Right lobe of liver (tissue), 4 donors: ENCODE results near the gene FGF7.

ENCODE experiments used
- POLR2A ChIP-seq: fragments of 450-650 bp; IDR thresholded peaks from one replicate; pipeline ENCODE4 v1.6.1; 2017; ENCODE audit warnings: antibody characterized with exemption, mild to moderate bottlenecking
- TF ChIP-seq, protein P1 (sequence below), 4 donors: fragments of 200-600 bp in 3 of 4; fragments of 450-650 bp in 1 of 4; IDR thresholded peaks; one replicate each; pipeline versions ENCODE4 v1.5.1 to v1.8.0; 2016 to 2022; ENCODE audit warnings: antibody characterized with exemption in 4 of 4, mild to moderate bottlenecking in 2 of 4
- donor health status: DM: no; HTN: no; CAD: no.
- donor health status: DM: no; HTN: no; CAD: no.
- donor health status: DM: no; HTN: yes; CAD: no.

DNA sequence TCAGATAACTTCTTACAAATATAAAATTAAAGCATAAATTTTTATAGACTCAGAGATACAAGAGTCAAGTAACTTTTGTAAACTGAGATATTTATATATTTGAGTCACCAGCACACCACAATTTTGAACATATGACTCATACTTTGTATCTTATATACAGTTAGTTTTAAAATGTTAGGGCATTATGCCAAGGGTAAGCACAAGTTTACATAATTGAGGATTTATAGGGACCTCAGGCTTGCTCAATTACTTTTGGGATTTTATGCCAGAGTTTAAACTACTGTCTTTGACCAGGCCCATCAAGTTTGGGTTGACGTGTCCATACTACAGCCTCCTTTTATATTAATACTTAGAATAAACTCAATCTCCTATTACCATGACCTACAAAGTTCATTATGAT lies 7.4 kb upstream of the FGF7 start:
- TF ChIP-seq, protein P1, sequence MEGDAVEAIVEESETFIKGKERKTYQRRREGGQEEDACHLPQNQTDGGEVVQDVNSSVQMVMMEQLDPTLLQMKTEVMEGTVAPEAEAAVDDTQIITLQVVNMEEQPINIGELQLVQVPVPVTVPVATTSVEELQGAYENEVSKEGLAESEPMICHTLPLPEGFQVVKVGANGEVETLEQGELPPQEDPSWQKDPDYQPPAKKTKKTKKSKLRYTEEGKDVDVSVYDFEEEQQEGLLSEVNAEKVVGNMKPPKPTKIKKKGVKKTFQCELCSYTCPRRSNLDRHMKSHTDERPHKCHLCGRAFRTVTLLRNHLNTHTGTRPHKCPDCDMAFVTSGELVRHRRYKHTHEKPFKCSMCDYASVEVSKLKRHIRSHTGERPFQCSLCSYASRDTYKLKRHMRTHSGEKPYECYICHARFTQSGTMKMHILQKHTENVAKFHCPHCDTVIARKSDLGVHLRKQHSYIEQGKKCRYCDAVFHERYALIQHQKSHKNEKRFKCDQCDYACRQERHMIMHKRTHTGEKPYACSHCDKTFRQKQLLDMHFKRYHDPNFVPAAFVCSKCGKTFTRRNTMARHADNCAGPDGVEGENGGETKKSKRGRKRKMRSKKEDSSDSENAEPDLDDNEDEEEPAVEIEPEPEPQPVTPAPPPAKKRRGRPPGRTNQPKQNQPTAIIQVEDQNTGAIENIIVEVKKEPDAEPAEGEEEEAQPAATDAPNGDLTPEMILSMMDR (IDR thresholded peaks at IDR 0.05), result no peak
- no peak for TF ChIP-seq POLR2A
